OCI-LY7 (cell line): ENCODE data around the gene TYMP. TPM values are rescaled to one million over a fixed set of nuclear protein-coding genes. Genes with fewer than 3 reads are reported as not detected.

ENCODE experiments used
- BruUV-seq: library from RNA; stranded (reverse); fragments of 400-500 nt; replicated peaks from 2 replicates; lab custom pipeline; 2021; lab: Mats Ljungman, UMichigan
- CTCF ChIA-PET: fragments of 300-600 bp; sonication (Branson Sonifier 250); formaldehyde crosslinking; loops from one replicate; lab custom pipeline; 2022; ENCODE audit warnings: antibody characterized with exemption; ENCODE audit not compliant: unreplicated experiment; lab: Charles Lee
- POLR2A ChIA-PET: fragments of 300-600 bp; sonication (Branson Sonifier 250); formaldehyde crosslinking; loops from one replicate; lab custom pipeline; 2022; ENCODE audit warnings: antibody characterized with exemption; lab: Charles Lee
- DNase-seq: peaks from one replicate; pipeline ENCODE4 v3.0.0-alpha.2; 2015; ENCODE audit warnings: low spot score
- H2AFZ ChIP-seq: fragments of 200-600 bp; sonication (generic), shearing (Covaris generic); 2 replicates; pipeline ENCODE4 v1.6.1; 2014; ENCODE audit warnings: mild to moderate bottlenecking, antibody characterized with exemption, low read length, moderate library complexity
- H3K27ac ChIP-seq: fragments of 200-600 bp; sonication (generic); 2 replicates; pipeline ENCODE4 v1.5.1; 2014; ENCODE audit warnings: mixed run types, low read depth, mild to moderate bottlenecking, moderate library complexity, low read length, inconsistent platforms; ENCODE audit not compliant: poor library complexity, severe bottlenecking
- H3K36me3 ChIP-seq: fragments of 200-600 bp; sonication (generic); 2 replicates; pipeline ENCODE4 v1.6.1; 2014; ENCODE audit warnings: mild to moderate bottlenecking, antibody characterized with exemption, low read length, moderate library complexity, mixed read lengths; ENCODE audit not compliant: insufficient read depth
- H3K4me1 ChIP-seq: fragments of 200-600 bp; sonication (generic); 2 replicates; pipeline ENCODE4 v1.5.1; 2014; ENCODE audit warnings: mild to moderate bottlenecking, low read length; ENCODE audit not compliant: insufficient read depth, poor library complexity, severe bottlenecking
- H3K4me2 ChIP-seq: fragments of 200-600 bp; sonication (generic); 2 replicates; pipeline ENCODE4 v1.6.1; 2014; ENCODE audit warnings: mild to moderate bottlenecking, low read length
- H3K4me3 ChIP-seq: fragments of 200-600 bp; sonication (generic); 2 replicates; pipeline ENCODE4 v1.5.1; 2014; ENCODE audit warnings: mild to moderate bottlenecking, low read depth, low read length; ENCODE audit not compliant: poor library complexity, severe bottlenecking
- H3K79me2 ChIP-seq: fragments of 200-600 bp; sonication (generic); 2 replicates; pipeline ENCODE4 v1.6.1; 2016; ENCODE audit warnings: low read depth, mild to moderate bottlenecking, low read length, moderate library complexity, mixed read lengths; ENCODE audit not compliant: insufficient read depth
- H3K9me2 ChIP-seq: fragments of 200-600 bp; sonication (generic); 2 replicates; pipeline ENCODE4 v1.6.1; 2016; ENCODE audit warnings: mild to moderate bottlenecking, low read length, mixed read lengths; ENCODE audit not compliant: insufficient read depth
- H3K9me3 ChIP-seq: fragments of 200-600 bp; sonication (generic); 2 replicates; pipeline ENCODE4 v1.6.1; 2014; ENCODE audit warnings: mild to moderate bottlenecking, mixed run types, low read length, mixed read lengths
- H4K20me1 ChIP-seq: fragments of 200-600 bp; sonication (generic); 2 replicates; pipeline ENCODE4 v1.6.1; 2014; ENCODE audit warnings: mild to moderate bottlenecking, antibody characterized with exemption, low read length, moderate library complexity, mixed read lengths; ENCODE audit not compliant: insufficient read depth
- EZH2phosphoT487 ChIP-seq: fragments of 200-600 bp; sonication (generic); IDR thresholded peaks from 2 replicates; pipeline ENCODE4 v1.6.1; 2018; ENCODE audit warnings: low read depth, borderline replicate concordance, mild to moderate bottlenecking, mixed run types, antibody characterized with exemption, low read length, moderate library complexity, mixed read lengths
- intact Hi-C: fragments of 100-400 bp; cut with micrococcal nuclease; formaldehyde crosslinking; loops from one replicate; pipeline ENCODE4 v1.10.0; 2022; ENCODE audit not compliant: unreplicated experiment
- total RNA-seq, 2 experiments: library from RNA; depleted of rRNA in 1 of 2; stranded (reverse); fragments of >200 nt in 1 of 2; shearing (Covaris generic) in 1 of 2; gene quantifications; 2 replicates each; pipeline ENCODE4 v1.2.3, GENCODE V29; 2014 to 2022
- TF ChIP-seq, protein P1 (sequence below): fragments of 200-600 bp; sonication (generic); conservative IDR thresholded peaks from 2 replicates; pipeline ENCODE4 v1.5.1; 2014; ENCODE audit warnings: mild to moderate bottlenecking, antibody characterized with exemption, low read length, moderate library complexity, mixed read lengths

The TYMP gene
- total RNA-seq, 2 experiments from 2014 or later: 3.9 to 4.0 TPM

- peaks cover 4% of the 10 kb centered on the region; the same call in 1 of the 2 replicates for H3K79me2 ChIP-seq
- H4K20me1 ChIP-seq: no peaks in the 10 kb centered on the region
- intact Hi-C loops: loop anchor here (1.0 to 5.0 kb wide), 5 partner anchors 17 to 283 kb away; partner anchors contain the start of genes NCAPH2 and SYCE3
- peaks cover 43% of the 10 kb centered on the region for H3K36me3 ChIP-seq
- H3K4me1 ChIP-seq: peaks cover 27% of the 10 kb centered on the region
- H3K4me2 ChIP-seq: peak overlapping the region; percentile 86
- H3K9me3 ChIP-seq: no peaks in the 10 kb centered on the region
- CTCF ChIA-PET: interaction anchor here (0.5 to 1.6 kb wide), 10 partner anchors 13 to 273 kb away, joined by 3 to 9 read pairs (median 5); partner anchors contain the start of genes LMF2 and NCAPH2
- POLR2A ChIA-PET: interaction anchor here (0.6 to 3.3 kb wide), 9 partner anchors 9 to 283 kb away, joined by 3 to 33 read pairs (median 4); partner anchors contain the start of genes LMF2 and NCAPH2
- peak overlapping the region; percentile 31; the same call in 1 of the 2 replicates for H2AFZ ChIP-seq
- no peak for DNase-seq
- H3K9me2 ChIP-seq: no peaks in the 10 kb centered on the region
- TF ChIP-seq, protein P1, sequence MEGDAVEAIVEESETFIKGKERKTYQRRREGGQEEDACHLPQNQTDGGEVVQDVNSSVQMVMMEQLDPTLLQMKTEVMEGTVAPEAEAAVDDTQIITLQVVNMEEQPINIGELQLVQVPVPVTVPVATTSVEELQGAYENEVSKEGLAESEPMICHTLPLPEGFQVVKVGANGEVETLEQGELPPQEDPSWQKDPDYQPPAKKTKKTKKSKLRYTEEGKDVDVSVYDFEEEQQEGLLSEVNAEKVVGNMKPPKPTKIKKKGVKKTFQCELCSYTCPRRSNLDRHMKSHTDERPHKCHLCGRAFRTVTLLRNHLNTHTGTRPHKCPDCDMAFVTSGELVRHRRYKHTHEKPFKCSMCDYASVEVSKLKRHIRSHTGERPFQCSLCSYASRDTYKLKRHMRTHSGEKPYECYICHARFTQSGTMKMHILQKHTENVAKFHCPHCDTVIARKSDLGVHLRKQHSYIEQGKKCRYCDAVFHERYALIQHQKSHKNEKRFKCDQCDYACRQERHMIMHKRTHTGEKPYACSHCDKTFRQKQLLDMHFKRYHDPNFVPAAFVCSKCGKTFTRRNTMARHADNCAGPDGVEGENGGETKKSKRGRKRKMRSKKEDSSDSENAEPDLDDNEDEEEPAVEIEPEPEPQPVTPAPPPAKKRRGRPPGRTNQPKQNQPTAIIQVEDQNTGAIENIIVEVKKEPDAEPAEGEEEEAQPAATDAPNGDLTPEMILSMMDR: no peak; the same call in 1 of the 2 replicates
- TF ChIP-seq EZH2phosphoT487: no peak
- BruUV-seq: no TSS peak
- H3K27ac ChIP-seq: peak overlapping the region; percentile 92
- peak overlapping the region; percentile 77 for H3K4me3 ChIP-seq
Observed at GRCh38 chr22:50525858-50526107, 4.0 kb downstream of the TYMP start.

GRCh38 chr22:50525104-50525857 lies 4.5 kb downstream of the TYMP start, which contains the start of gene SCO2:
Gene SCO2 (minus strand): TSS chr22:50525598. CDS start chr22:50524411, 1,187 bp downstream.
- Histone ChIP-seq H3K27ac (peak within 1 kb of the TSS; percentile 92), H3K4me1 (peaks cover 22% of the 10 kb centered on the region), H3K4me3 (peak within 1 kb of the TSS; percentile 77), H3K79me2 (peaks cover 4% of the 10 kb centered on the region; the same call in 1 of the 2 replicates), H3K9me3 (no peaks in the 10 kb centered on the region), H4K20me1 (no peaks in the 10 kb centered on the region), H3K9me2 (no peaks in the 10 kb centered on the region), H2AFZ (peak within 1 kb of the TSS; percentile 31; the same call in 1 of the 2 replicates), H3K36me3 (peaks cover 48% of the 10 kb centered on the region), H3K4me2 (peak within 1 kb of the TSS; percentile 93)
- peak; percentile 99 for DNase-seq
- ChIA-PET POLR2A (interaction anchor here (0.6 to 3.3 kb wide), 11 partner anchors 10 to 283 kb away, joined by 3 to 33 read pairs (median 4); partner anchors contain the start of genes LMF2 and NCAPH2), CTCF (interaction anchor here (0.5 to 1.6 kb wide), 9 partner anchors 13 to 273 kb away, joined by 3 to 9 read pairs (median 5); partner anchors contain the start of genes LMF2 and NCAPH2)
- intact Hi-C loops: loop anchor here (1.0 to 5.0 kb wide), 3 partner anchors 17 to 283 kb away; partner anchors contain the start of gene NCAPH2
- TF ChIP-seq, protein P1: peak; percentile 56; the same call in 1 of the 2 replicates
- no peak for TF ChIP-seq EZH2phosphoT487
- BruUV-seq: no TSS peak
